ENCODE data around the gene AHSG. TPM values are rescaled to one million over a fixed set of nuclear protein-coding genes. Genes with fewer than 3 reads are reported as not detected.

AHSG gene
- polyA plus RNA-seq, 12 donors: 0.13 to 70.1 (median 0.57) TPM; not detected in 2

- DNase-seq: no peak
Measured at GRCh38 chr3:186640473-186640818, 27.6 kb downstream of the AHSG start.

GRCh38 chr3:186640929-186641328, 28.1 kb downstream of the AHSG start:
- no peak for DNase-seq

GRCh38 chr3:186642014-186642413, 29.2 kb downstream of the AHSG start:
- no peak for DNase-seq

DNA sequence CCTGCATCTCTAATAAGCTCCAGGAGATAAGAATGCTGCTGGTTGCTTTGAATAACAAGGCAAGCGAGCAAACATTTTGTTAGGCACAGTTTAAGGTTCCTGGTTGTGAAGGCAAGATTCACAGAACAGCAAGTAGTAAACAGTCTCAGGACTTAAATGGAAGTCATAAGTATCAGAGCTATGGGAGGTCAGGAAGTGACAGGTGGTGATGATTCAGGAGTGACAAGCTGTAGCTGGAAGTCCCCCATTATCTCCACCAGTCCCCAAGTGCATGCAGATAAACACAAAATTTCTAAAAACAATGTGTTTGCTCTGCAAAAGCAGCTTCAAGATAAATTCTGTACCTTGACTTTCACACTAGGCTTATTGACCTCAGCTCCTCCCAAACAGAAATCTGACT, 30.6 kb downstream of the AHSG start:
- DNase-seq: no peak

DNA sequence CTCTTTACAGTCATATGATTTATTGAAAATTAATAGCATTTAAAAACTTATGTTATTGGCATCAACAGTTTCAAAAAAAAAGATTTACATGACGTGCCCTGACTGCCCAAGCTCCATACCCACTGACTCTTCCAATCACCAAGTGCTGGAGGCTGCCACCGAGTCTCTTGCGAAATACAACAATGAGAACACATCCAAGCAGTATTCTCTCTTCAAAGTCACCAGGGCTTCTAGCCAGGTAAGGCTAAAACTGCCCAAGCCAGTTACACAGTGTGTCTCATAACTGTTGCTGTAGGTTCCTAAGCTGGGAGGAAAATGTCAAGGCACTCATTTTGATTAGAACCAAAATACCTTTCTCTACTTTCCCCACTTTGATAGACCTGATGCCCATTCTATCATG, 31.8 kb downstream of the AHSG start:
- DNase-seq: no peak

- no peak for DNase-seq
Measured at GRCh38 chr3:186646106-186646505, 33.2 kb downstream of the AHSG start.

- DNase-seq: no peak
Measured at GRCh38 chr3:186646841-186647240, 34.0 kb downstream of the AHSG start.

- DNase-seq: no peak
Measured at GRCh38 chr3:186648851-186649250, 36.0 kb downstream of the AHSG start.

GRCh38 chr3:186651678-186652215, 38.9 kb downstream of the AHSG start:
- DNase-seq: no peak

DNA sequence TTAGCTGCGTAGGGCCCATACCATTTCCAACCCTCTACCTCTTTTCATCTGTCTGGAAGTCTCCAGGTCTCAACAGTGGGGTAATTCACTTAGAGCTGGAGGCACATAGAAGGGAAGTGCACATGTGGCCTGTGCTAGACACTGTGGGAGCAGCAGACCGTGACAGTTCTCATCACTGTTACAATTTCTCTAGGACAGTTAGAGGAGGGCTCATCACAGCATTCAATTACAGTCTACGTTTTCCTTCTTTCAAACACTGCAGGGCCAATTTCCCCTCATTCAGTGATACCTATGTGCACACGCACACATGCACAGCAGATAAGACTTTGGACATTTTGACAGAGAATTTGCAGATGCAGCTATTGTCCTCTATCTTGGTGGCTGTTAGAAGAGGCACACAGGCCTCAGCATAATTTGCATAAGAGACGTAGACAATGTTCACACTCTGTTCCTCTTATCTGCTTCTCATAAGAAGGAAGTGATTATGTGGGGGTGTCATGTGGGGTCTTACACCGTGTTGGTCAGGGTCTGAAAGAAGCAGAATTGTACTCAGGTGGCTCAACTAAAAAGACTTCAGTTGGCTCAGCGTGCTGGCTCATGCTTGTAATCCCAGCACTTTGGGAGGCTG, 40.3 kb downstream of the AHSG start:
- DNase-seq: no peak

DNA sequence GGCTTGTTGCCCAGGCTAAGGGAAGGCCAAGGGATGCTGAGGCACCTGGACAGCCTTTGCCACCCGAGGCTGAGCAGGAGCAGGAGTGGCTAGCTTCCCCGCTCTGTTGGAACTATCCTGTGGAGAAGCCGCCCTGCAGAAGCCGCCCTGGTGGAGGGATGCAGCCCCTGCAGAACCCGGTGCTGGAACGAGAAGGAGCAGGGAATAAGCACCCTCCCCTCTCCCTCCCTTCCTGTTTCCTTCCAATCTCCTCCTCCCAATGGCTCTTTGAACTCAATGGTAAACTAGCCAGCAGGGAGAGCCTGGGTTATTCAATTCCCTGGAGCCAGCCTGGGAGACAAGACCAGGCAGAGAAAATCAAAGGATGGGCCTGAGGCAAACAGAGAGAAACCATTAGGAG, 41.1 kb downstream of the AHSG start:
- DNase-seq: no peak

- no peak for DNase-seq
Measured at GRCh38 chr3:186663361-186664118, 50.7 kb downstream of the AHSG start.

- DNase-seq: no peak
Measured at GRCh38 chr3:186664119-186664495, 51.2 kb downstream of the AHSG start.

DNA sequence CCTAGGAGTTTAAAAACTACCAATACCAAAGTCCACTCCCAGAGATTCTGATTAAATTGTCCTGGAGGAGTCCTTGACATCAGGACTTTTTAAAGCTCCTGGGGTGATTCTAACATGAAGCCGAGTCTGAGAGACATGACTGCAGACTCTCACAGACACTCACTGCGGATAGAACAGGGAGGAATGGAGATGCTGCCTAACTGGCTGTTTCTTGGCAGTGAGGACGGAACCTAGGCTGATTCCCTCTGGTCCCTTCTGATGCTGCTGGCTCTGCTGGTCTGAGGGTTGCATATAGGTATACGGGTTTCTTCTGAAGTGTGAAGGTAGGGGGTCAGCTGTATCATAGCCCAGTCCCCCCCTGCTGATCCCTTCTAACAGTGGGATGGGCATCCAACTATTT, 51.6 kb downstream of the AHSG start:
- no peak for DNase-seq

DNA sequence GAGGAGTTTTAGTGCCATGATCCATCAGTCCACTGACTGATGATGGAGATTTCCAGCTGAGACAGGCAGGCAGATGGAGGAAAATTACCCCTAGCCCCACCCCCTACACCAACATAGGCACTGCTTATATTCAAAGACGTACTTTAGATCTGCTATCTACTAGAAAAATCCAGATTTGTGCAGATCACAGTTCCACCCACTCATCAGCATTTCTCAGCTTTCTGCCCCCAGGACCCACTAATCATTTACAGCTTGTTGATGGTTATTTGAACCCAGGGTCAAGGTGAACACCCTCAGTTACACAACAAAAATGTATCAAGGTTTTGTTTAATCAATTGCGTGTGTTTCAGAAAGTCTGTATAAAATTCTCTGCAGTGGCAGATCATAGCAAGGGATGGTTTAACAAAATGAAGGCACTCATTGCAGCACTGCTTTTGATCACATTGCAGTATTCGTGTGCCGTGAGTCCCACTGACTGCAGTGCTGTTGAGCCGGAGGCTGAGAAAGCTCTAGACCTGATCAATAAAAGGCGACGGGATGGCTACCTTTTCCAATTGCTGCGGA, 52.8 kb downstream of the AHSG start, which contains the start of gene HRG:
HRG (plus strand) TSS at position 390 of the 564 bp plus-strand sequence; CDS start at position 408, 18 bp downstream.
- no peak for DNase-seq

- no peak for DNase-seq
Measured at GRCh38 chr3:186668426-186668825, 55.6 kb downstream of the AHSG start.

DNA sequence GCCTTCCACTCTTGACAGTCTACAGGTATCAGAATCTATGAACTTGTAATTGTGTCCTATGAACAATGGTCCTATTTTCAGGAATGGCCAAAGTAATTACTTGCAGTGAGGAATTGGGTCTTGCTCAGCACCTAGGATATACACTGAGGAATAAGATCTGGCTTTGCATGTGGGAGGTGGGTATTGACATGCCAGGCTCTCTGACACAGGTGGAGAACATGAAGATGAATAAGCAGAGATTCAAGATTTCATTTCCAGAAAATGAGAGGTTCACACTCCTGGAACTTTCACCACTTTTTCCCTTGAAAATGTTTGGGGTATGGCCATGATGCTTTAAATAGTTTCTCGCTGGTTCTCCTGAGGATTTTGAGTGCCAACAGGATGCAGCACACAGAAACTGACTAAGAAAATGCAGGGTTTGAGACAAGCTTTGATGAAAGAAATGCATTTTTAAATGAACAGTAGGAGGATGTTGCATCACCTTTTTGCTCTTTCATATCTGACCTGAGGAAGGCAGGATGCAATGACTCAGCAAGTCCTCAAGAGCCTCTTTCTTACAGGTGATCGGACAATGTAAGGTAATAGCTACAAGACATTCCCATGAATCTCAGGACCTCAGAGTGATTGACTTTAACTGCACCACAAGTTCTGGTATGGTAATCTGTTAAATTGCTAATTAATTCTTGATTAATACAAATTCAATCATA, 56.7 kb downstream of the AHSG start:
- DNase-seq: no peak

GRCh38 chr3:186670155-186670554, 57.3 kb downstream of the AHSG start:
- DNase-seq: no peak

All from muscle of arm (tissue), 12 donors.